HG03575 (cell line): ENCODE measurements around the gene DAAM1.

Experiments used
- ATAC-seq: cut with Tn5 transposase; IDR thresholded peaks from one replicate; pipeline ENCODE4 v1.9.1; 2021; ENCODE audit not compliant: unreplicated experiment, insufficient number of reproducible peaks, low FRiP score; ENCODE audit errors: extremely low read depth

DAAM1 gene

GRCh38 chr14:59302313-59302712 lies 113.8 kb downstream of the DAAM1 start:
- ATAC-seq = no peak

- no peak for ATAC-seq
Observed at GRCh38 chr14:59303216-59303615, 114.7 kb downstream of the DAAM1 start.

DNA sequence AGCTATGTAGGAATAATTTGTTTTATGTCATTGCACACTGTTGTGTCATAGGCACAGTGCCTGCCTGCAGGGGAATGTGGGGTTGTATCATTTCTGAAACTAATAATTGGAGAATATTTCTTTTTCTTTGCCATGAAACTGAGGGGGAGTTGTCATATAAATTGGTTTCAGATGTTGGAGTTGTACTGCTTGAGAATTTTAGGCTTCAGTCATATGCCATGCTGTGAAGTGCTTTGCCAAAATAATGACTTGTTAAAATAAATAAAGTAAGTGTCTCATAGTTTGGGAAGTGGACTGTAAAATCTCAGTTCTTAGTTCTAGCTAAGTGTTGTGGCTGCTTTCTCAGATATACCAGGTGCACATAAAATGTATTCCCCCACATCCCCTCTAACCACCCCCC lies 116.8 kb downstream of the DAAM1 start:
- no peak for ATAC-seq

DNA sequence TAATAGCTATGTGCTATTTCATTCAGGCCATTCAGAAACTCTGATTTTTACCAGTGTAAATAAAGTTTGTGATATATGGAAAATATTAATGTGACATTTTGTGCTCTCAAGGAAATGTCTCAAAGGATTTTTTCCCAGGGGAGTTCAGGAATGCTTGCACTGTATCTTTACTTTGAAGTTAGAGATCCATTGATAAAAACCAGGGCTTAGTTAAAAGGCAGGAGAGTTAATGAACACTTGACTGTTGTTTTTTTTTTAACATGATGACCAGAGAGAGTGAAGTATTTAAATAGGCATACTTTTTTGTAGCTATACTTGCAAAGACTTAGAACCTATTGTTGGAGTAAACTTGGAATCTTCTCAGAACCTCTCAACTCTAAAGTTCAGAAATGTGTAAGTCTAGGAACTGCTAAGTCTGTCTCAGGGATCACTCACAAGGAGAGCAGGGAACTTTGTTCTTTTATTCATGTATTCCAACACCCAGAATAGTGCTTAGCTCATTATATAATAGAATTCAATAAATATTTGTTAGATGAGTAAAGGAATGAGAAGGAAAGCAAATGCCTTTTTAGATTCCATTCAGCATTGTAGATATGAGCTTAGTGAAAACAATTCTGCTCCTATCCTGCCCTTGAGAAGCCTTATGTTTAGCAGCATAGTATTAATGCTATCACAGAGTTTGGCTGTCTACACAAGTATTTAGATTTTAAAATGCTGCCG lies 117.5 kb downstream of the DAAM1 start:
- ATAC-seq = no peak

- ATAC-seq = no peak
Observed at GRCh38 chr14:59306775-59307174, 118.3 kb downstream of the DAAM1 start.

DNA sequence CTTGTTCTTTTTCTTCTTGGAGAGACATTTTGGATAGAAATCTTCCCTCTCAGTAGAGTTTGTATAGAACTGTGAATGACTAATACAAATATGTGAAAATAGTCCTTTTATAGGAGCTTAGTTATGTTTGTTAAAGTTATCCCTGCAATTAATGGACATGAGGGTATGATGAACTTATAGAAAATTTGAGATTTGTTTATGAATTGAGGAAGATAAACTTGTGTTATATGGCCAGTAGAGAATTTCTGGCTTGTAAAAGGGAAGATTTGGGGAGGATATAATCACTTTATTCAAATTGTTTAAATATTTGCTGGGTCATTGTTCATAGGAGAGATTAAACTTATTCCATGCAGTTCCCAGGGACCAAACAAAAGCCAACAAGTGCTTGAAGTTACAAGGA lies 119.6 kb downstream of the DAAM1 start:
- no peak for ATAC-seq

DNA sequence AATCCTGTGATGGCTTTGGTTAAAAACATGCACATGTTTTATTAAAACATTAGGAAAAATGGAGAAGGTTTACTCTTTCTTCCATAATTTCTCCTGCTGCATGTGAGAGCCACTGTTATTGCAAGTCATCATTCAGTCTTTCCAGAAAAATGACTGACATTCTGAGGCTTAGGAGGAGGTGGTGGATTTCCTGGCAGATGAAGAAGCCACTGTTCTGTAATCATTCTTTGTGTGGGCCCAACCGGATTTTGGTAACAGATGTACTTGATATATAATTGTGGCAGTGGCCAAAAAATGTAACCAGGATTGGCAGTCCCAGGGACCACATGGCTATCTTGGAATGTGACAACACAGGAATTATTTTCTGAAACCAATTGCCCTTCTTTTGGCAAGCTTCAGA lies 120.2 kb downstream of the DAAM1 start:
- ATAC-seq = no peak

DNA sequence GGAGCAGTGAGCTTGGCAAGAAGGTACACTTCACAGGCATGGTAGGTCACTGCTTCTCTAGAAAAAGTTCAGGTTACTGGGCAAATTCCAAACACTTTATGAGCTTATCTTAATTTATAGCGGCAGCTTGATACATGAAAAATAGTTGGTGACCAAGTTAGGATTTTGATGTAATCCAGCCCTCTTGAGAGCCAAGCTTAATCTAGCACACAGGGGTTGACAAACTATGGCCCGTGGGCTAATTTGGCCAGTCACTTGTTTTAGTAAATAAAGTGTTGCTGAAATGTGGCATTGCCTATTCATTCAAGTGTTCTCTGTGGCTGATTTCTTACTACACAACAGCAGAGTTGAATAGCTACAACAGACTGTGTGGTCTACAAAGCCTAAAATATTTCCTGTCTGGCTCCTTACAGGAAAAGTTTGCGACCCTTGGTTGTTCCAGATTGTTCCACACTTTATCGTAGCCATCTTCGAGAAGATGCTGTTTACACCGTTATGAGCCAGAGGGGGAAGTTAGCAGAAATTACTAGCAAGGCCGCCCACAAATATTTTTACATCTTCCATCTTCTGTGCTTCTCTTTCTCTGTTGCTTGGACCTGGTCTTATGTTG lies 120.9 kb downstream of the DAAM1 start:
- no peak for ATAC-seq

DNA sequence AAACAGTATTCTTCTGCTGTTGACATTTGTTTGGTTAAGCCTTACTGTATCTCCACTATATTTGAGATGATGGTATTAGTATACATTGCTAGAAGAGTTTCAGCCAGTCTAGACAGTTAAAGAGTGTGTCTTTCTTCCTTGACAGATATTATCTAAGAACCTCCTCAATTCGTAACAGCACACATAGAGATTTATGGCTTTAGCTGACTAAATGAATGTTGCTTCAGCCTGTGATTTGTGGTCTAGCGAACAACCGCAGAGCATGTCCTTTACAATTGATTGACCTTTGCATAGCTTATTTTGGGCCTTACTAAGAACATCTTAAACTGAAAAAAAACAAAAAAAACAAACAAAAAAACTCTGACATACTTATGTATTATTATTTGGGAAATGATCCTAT lies 122.2 kb downstream of the DAAM1 start:
- ATAC-seq = no peak

GRCh38 chr14:59311723-59312122 lies 123.3 kb downstream of the DAAM1 start:
- no peak for ATAC-seq

- ATAC-seq = no peak
Observed at GRCh38 chr14:59313144-59313651, 124.7 kb downstream of the DAAM1 start.

DNA sequence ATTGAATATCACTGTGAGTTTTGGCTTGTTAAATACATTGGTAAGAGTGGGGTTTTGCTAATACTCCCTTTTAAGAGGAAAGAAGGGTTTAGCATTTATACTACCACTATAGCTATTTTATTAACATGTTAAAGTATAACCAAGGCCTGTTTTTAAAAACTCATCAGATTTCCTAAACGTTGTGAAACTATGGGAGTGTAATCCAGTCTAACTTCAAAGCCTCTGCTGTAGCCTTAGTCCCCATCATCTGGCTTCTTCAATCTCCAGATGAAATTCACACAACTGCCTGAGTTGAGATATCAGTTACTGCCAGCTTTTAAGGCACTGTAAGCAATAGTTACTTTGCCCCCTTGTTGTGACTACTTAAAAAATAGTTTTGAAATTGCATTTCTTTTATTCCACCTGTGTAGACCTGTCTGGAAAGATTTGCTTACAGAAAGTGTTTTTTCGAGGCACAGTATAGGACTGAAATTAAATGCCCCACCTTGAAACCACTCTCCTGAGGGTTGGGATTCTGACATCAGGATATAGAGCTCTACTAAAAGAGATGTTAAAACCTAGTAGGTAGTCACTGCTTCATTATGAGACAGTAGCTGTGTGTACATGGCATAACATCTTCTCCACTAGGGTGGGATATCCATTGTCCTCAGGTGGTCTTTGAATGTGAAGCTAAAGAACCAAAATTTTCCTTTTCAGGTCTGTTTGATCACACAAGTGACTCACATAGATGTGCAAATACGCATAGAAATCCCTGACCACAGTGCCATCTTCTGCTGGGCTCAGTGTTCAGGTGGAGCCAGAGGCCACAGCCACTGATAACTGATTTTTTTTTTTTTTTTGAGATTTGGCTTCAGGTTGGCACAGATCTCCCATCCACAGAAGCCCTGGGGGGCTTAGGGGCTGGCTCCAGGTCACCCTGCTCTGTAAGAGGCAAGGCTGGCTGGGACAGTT lies 125.5 kb downstream of the DAAM1 start:
- no peak for ATAC-seq

DNA sequence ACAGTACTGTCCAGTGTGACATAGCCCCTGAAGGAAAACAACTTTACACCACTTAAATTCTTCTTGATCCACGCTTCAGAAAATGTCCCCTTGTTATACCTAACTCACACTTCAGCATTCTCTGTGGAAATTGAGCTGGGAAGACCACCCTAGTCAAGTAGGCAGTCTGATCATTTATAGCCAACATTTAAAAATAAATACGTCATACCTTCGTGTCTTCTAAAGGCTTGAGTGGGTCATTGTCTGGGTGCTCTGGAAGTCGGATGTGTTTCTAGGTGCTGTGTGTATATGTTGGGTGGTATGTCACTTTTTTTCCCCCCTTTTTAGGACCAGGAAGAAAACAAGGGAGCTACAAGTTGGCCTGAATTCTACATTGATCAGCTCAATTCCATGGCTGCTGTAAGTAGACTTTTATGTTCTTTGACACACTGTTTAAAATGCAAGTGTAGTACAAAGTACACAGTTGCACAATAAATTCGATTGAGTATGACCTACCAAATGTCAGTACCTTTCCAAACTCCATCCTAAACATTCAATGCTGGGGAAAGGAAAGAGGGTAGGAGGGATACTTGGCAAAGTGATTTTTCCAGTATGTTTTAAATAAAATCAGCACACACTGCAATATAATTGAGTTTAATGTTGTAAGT lies 126.6 kb downstream of the DAAM1 start:
- ATAC-seq = no peak

DNA sequence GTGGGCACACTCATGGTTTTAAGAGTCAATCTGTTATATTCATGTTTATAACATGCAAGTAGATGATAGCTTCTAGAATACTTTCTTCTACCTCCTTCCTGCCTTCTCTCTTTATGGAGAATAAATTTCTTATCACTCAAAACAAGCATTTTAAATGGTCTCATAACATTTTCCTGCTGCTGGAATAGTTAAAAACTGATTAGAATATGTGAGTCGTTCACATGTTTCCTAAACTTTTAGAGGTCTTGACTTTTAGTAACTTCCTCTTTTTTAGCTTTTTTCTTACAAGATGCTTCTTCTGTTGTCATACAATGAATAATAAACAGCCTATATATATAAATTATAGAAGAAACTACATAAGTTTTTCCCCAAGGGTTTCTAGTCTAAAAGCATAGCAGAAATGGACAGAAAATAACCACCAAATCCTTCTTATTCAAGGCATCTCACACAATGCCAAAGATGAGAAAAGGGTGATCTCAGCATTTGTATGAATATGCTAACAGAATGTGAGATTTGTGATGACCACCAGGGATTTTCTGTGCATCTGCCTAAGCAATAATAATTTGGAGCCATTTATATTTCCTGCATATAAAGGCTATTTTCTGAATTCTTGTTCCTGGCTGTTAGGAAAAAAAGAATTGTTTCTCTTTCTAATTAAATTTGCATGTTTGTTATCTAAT lies 127.8 kb downstream of the DAAM1 start:
- no peak for ATAC-seq

DNA sequence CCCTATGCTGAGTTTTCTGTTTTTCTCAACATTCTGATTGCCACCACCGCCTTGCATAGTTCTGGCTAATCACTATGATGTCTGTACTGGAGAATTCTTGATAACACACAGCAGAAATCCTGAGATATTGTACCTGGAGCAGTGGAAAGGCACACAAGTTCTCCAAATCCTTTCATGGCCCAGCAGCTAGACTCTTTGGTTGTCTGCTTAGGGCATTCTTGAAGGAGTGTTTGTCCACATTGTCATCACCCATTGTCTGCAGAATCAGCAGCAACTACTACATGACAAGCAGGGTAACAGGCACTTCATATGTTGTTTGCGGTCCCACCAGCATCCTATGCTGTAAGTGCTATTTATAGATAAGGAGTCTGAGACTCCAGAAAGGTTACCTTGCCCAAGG lies 128.9 kb downstream of the DAAM1 start:
- no peak for ATAC-seq

DNA sequence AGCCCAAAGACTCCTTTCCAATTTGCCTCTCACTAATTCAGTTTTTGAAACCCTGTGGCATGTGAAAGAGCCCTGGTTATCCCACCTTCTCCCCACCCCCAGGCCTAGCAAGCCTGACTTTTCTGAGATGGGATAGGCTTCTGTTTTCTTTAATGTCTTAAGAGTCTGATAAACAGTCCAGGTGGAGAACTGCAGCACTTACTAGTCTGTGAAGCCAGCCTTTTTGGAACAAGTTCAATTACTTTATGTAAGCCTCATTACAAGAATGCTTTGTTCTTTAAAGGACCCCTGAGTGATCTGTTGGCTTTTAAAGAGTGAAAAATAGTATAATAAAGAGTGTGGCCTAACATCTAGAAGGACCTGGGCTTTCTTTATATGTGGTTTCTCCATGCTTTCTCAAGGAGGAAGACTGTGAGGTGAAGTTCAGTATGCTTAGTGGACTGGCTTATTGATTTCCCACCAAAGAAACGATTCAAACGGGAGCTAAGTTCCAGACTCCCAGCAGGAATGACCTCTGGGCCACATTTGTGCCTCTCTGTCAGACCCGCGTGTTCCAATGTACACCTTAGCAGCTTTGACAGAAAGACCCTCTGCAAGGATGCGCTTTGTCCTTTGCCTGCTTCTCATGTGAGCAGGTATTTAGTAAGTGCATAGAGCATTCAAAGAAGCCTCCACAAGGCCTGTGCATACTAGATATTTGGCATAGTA lies 129.5 kb downstream of the DAAM1 start:
- no peak for ATAC-seq

GRCh38 chr14:59318908-59319307 lies 130.4 kb downstream of the DAAM1 start:
- ATAC-seq = no peak

DNA sequence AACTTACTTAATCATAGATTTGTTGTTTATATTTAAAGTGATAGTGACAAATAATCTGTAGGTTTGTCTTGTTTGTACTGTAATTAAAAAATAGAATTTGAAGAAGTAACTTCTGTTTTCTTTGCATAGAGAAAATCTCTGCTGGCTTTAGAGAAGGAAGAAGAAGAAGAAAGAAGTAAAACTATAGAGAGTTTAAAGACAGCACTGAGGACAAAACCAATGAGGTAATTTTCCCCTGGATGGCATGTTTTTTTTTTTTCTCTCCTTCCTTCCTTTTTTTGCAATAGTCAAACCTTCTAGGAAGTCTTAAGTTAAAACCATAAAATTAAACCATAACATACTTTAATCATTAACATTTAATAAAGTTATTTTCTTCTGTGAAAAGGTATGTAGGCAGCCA lies 131.9 kb downstream of the DAAM1 start:
- ATAC-seq = no peak
